HEK293T (cell line): ENCODE data around the gene ZNF385B.
A peak's percentile ranks its signal among the peaks of the same experiment; 100 is the strongest.
"Not testable (repeated sequence)": the region's sequence is repeated elsewhere in the genome, so short reads cannot be mapped to it uniquely, and the experiment has no call there.

Source experiments
- CTCF ChIA-PET: fragments of 350-600 bp; formaldehyde crosslinking; extraction: SDS; loops from one replicate; lab custom pipeline; 2021; ENCODE audit warnings: antibody characterized with exemption, inconsistent platforms; lab: Yijun Ruan, JAX
- POLR2A ChIA-PET: fragments of 350-600 bp; formaldehyde crosslinking; extraction: SDS; loops from one replicate; lab custom pipeline; 2020; ENCODE audit warnings: antibody characterized with exemption, inconsistent platforms; lab: Yijun Ruan, JAX
- DNase-seq: peaks from one replicate; pipeline ENCODE4 v3.0.0; 2012; ENCODE audit warnings: mixed read lengths; ENCODE audit errors: extremely low spot score
- ARNT ChIP-seq: fragments of 450-650 bp; IDR thresholded peaks from 2 replicates; pipeline ENCODE4 v1.6.1; 2017; ENCODE audit warnings: mild to moderate bottlenecking
- BHLHE40 ChIP-seq: fragments of 450-650 bp; IDR thresholded peaks from 2 replicates; pipeline ENCODE4 v1.6.1; 2016; ENCODE audit warnings: mild to moderate bottlenecking, moderate library complexity, borderline replicate concordance
- CTBP1 ChIP-seq: fragments of 450-650 bp; IDR thresholded peaks from 2 replicates; pipeline ENCODE4 v1.6.1; 2016; ENCODE audit warnings: borderline replicate concordance
- ELF4 ChIP-seq: fragments of 450-650 bp; IDR thresholded peaks from 2 replicates; pipeline ENCODE4 v1.6.1; 2017; ENCODE audit warnings: antibody characterized with exemption
- FOXA1 ChIP-seq: fragments of 450-650 bp; IDR thresholded peaks from 2 replicates; pipeline ENCODE4 v1.6.1; 2016; ENCODE audit warnings: mild to moderate bottlenecking
- FOXK2 ChIP-seq: fragments of 450-650 bp; IDR thresholded peaks from 2 replicates; pipeline ENCODE4 v1.6.1; 2016; ENCODE audit warnings: mild to moderate bottlenecking
- FOXM1 ChIP-seq: fragments of 450-650 bp; IDR thresholded peaks from 2 replicates; pipeline ENCODE4 v1.6.1; 2017; ENCODE audit warnings: mild to moderate bottlenecking, borderline replicate concordance
- HDGF ChIP-seq: fragments of 450-650 bp; IDR thresholded peaks from 2 replicates; pipeline ENCODE4 v1.6.1; 2017; ENCODE audit warnings: antibody characterized with exemption, borderline replicate concordance
- L3MBTL2 ChIP-seq: fragments of 450-650 bp; conservative IDR thresholded peaks from 2 replicates; pipeline ENCODE4 v1.6.1; 2016; ENCODE audit warnings: mild to moderate bottlenecking
- LEF1 ChIP-seq: fragments of 450-650 bp; IDR thresholded peaks from 2 replicates; pipeline ENCODE4 v1.6.1; 2017; ENCODE audit warnings: mild to moderate bottlenecking, borderline replicate concordance
- NFRKB ChIP-seq: fragments of 450-650 bp; IDR thresholded peaks from 2 replicates; pipeline ENCODE4 v1.6.1; 2016; ENCODE audit warnings: mild to moderate bottlenecking, moderate library complexity
- PKNOX1 ChIP-seq: fragments of 450-650 bp; IDR thresholded peaks from 2 replicates; pipeline ENCODE4 v1.6.1; 2016
- SP1 ChIP-seq: fragments of 450-650 bp; IDR thresholded peaks from 2 replicates; pipeline ENCODE4 v1.6.1; 2017
- SUZ12 ChIP-seq: fragments of 450-650 bp; IDR thresholded peaks from 2 replicates; pipeline ENCODE4 v1.6.1; 2016; ENCODE audit warnings: mild to moderate bottlenecking
- TARDBP ChIP-seq: fragments of 450-650 bp; IDR thresholded peaks from 2 replicates; pipeline ENCODE4 v1.6.1; 2016
- ZNF384 ChIP-seq: fragments of 450-650 bp; IDR thresholded peaks from 2 replicates; pipeline ENCODE4 v1.6.1; 2016

The ZNF385B gene

GRCh38 chr2:179898873-179899272 is 37.5 kb upstream of the ZNF385B start:
- ChIA-PET CTCF (interaction anchor here (0.5 to 1.3 kb wide), 5 partner anchors 25 to 62 kb away, joined by 3 to 5 read pairs (median 3); no protein-coding TSS in a partner anchor), POLR2A (no interaction called here)
- TF ChIP-seq FOXA1 (no peak), BHLHE40 (no peak), L3MBTL2 (0 out of 2 replicates have a peak, but pooled peaks have one; percentile 21), HDGF (no peak), ELF4 (no peak)
- DNase-seq: peak; percentile 46

- DNase-seq: no peak
- CTCF ChIA-PET: no interaction called here
- no peak for TF ChIP-seq LEF1
- no peak for TF ChIP-seq NFRKB
- no peak for TF ChIP-seq PKNOX1
- no peak for TF ChIP-seq SUZ12
- no peak for TF ChIP-seq L3MBTL2
- TF ChIP-seq ARNT: no peak
- TF ChIP-seq HDGF: no peak
- no peak for TF ChIP-seq FOXM1
- TF ChIP-seq BHLHE40: no peak
- TF ChIP-seq FOXA1: no peak
- POLR2A ChIA-PET: no interaction called here
Measured at GRCh38 chr2:179893616-179894015, 32.2 kb upstream of the ZNF385B start.

DNA sequence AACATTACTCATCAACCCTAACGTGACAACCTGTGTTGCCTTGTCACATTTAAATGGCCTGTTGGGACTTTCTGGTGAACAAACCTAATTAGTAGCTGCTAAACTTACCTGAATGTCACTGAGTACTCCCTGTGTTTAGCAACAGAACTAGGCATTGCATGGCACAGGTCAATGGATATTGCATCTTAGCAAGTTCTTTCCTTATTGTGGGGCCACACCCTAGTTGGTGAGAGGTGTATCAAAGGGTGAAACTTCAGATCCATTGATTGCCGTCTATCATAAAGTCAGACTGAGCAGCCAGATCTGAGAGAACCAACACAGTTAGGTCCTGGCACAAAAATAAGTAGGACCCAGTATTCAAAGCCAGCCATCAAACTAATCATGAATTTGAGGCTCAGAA is 29.8 kb upstream of the ZNF385B start:
- CTCF ChIA-PET: no interaction called here
- POLR2A ChIA-PET: no interaction called here
- no peak for TF ChIP-seq SP1
- no peak for TF ChIP-seq BHLHE40
- no peak for TF ChIP-seq CTBP1
- TF ChIP-seq HDGF: no peak
- TF ChIP-seq ARNT: no peak
- TF ChIP-seq L3MBTL2: no peak
- no peak for TF ChIP-seq NFRKB
- TF ChIP-seq FOXK2: no peak
- no peak for TF ChIP-seq ELF4
- no peak for TF ChIP-seq PKNOX1

DNA sequence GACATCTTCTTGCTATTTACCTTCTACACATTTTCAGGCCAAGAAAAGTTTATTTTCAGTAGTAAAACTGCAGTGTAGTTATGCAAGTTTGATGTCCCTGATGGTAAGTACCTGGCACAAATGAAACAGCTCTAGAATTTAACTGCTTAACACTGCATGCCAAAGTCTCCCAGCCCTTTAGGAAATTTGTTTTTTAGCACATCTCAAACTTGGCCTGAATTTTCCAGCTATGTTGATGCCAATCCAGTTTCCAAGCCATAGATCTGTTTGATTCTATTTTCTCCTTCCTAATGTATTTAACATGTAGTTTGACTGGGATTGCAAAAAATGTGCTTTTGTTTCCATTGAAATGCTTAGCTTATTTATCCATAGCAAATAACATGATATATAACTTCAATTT is 29.3 kb upstream of the ZNF385B start:
- ChIA-PET POLR2A (no interaction called here), CTCF (interaction anchor here (0.6 kb wide), 1 partner anchor 1077 kb away, joined by 3 read pairs; no protein-coding TSS in a partner anchor)
- TF ChIP-seq TARDBP: no peak
- DNase-seq: no peak

More for the DNA sequence above, 29.8 kb upstream of the ZNF385B start:
- DNase-seq: no peak

- CTCF ChIA-PET, DNase-seq, POLR2A ChIA-PET: not testable (repeated sequence)
Measured at GRCh38 chr2:179888642-179889041, 27.2 kb upstream of the ZNF385B start.

- POLR2A ChIA-PET: no interaction called here
- TF ChIP-seq L3MBTL2 (no peak), SP1 (no peak), ARNT (no peak), ELF4 (no peak), ZNF384 (no peak), HDGF (no peak), BHLHE40 (no peak), NFRKB (no peak), TARDBP (no peak), PKNOX1 (no peak)
- CTCF ChIA-PET: no interaction called here
- no peak for DNase-seq
Measured at GRCh38 chr2:179884193-179884592, 22.8 kb upstream of the ZNF385B start.

DNA sequence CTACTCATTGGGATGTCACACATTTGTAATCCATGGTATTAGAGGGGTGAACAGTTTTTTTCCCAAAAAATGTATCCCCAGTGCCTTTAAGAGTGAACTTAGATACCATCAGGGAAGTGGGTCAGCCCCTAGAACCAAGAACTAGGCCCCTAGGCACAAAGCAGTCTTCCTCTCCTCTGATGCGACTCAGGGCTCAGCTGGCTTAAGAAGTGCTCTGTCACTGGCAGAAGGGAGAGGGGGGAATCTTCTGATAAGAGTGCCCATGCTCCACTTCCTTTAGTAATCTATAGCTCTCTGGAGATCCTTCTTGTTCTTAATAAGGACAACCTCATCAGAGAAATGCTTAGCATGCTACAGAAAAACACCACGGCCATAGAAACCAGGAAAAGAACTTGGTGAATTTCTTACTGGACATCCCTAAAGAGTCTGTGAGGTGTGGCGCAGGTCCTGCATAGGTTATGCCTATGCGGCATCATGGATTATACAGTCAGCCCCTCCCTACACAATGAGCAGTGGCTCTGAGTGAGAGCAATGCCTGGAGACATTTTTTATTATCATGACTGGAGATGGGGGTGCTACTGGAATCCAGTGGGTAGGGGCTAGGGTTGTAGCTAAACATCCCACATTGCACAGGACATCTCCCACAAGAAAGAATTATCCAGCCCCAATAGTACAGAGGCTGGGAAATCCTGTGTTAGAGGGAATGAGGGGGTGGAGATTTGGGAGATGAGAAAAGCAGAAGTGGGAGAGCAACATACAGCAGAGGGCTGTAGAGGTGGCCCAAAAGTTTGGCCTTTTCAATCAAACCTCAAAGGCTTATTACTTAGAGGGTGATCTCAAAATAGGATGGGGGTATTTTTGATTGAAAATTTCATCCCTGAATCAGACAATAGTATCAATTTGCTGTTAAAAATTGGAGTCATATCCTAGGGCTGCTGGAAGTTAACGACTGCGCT is 21.7 kb upstream of the ZNF385B start:
- no peak for DNase-seq
- TF ChIP-seq FOXM1 (no peak), ELF4 (no peak), BHLHE40 (no peak), PKNOX1 (no peak), NFRKB (no peak), TARDBP (no peak), SUZ12 (no peak), FOXA1 (no peak), FOXK2 (no peak), L3MBTL2 (no peak), HDGF (no peak), ARNT (no peak), ZNF384 (no peak), SP1 (no peak), LEF1 (no peak), CTBP1 (no peak)
- ChIA-PET POLR2A (no interaction called here), CTCF (interaction anchor here (0.7 kb wide), 1 partner anchor 12 kb away, joined by 4 read pairs; no protein-coding TSS in a partner anchor)
